22Rv1 (cell line): Measurements from ENCODE around the gene C1orf115.

ENCODE experiments used
- ZFX ChIP-seq: fragments of 450-650 bp; IDR thresholded peaks from 2 replicates; pipeline ENCODE4 v1.6.1; 2017; ENCODE audit warnings: antibody characterized with exemption, borderline replicate concordance
- TF ChIP-seq, protein P1 (sequence below): fragments of 450-650 bp; IDR thresholded peaks from 2 replicates; pipeline ENCODE4 v1.5.1; 2017; ENCODE audit warnings: mild to moderate bottlenecking

GRCh38 chr1:220680085-220680687 lies 10.0 kb upstream of the C1orf115 start:
- TF ChIP-seq, protein P1, sequence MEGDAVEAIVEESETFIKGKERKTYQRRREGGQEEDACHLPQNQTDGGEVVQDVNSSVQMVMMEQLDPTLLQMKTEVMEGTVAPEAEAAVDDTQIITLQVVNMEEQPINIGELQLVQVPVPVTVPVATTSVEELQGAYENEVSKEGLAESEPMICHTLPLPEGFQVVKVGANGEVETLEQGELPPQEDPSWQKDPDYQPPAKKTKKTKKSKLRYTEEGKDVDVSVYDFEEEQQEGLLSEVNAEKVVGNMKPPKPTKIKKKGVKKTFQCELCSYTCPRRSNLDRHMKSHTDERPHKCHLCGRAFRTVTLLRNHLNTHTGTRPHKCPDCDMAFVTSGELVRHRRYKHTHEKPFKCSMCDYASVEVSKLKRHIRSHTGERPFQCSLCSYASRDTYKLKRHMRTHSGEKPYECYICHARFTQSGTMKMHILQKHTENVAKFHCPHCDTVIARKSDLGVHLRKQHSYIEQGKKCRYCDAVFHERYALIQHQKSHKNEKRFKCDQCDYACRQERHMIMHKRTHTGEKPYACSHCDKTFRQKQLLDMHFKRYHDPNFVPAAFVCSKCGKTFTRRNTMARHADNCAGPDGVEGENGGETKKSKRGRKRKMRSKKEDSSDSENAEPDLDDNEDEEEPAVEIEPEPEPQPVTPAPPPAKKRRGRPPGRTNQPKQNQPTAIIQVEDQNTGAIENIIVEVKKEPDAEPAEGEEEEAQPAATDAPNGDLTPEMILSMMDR = peak; percentile 98
- TF ChIP-seq ZFX = no peak
